ENCODE data around the gene CPN2. TPM values are rescaled to one million over a fixed set of nuclear protein-coding genes. Genes with fewer than 3 reads are reported as not detected.

CPN2 gene
- total and polyA plus RNA-seq, 2 of the 13 experiments (the other 11 are each of a cell fraction or from before 2014, with no cell fraction given), result 26.7 to 27.7 TPM

GRCh38 chr3:194351080-194351672, at the start of gene CPN2 (continued):
- TF ChIP-seq ZNF484 (CRISPR knock-in tag; IDR thresholded peaks at IDR 0.05; ENCODE audit: borderline replicate concordance, low read depth), result no peak
- TF ChIP-seq, protein P1, sequence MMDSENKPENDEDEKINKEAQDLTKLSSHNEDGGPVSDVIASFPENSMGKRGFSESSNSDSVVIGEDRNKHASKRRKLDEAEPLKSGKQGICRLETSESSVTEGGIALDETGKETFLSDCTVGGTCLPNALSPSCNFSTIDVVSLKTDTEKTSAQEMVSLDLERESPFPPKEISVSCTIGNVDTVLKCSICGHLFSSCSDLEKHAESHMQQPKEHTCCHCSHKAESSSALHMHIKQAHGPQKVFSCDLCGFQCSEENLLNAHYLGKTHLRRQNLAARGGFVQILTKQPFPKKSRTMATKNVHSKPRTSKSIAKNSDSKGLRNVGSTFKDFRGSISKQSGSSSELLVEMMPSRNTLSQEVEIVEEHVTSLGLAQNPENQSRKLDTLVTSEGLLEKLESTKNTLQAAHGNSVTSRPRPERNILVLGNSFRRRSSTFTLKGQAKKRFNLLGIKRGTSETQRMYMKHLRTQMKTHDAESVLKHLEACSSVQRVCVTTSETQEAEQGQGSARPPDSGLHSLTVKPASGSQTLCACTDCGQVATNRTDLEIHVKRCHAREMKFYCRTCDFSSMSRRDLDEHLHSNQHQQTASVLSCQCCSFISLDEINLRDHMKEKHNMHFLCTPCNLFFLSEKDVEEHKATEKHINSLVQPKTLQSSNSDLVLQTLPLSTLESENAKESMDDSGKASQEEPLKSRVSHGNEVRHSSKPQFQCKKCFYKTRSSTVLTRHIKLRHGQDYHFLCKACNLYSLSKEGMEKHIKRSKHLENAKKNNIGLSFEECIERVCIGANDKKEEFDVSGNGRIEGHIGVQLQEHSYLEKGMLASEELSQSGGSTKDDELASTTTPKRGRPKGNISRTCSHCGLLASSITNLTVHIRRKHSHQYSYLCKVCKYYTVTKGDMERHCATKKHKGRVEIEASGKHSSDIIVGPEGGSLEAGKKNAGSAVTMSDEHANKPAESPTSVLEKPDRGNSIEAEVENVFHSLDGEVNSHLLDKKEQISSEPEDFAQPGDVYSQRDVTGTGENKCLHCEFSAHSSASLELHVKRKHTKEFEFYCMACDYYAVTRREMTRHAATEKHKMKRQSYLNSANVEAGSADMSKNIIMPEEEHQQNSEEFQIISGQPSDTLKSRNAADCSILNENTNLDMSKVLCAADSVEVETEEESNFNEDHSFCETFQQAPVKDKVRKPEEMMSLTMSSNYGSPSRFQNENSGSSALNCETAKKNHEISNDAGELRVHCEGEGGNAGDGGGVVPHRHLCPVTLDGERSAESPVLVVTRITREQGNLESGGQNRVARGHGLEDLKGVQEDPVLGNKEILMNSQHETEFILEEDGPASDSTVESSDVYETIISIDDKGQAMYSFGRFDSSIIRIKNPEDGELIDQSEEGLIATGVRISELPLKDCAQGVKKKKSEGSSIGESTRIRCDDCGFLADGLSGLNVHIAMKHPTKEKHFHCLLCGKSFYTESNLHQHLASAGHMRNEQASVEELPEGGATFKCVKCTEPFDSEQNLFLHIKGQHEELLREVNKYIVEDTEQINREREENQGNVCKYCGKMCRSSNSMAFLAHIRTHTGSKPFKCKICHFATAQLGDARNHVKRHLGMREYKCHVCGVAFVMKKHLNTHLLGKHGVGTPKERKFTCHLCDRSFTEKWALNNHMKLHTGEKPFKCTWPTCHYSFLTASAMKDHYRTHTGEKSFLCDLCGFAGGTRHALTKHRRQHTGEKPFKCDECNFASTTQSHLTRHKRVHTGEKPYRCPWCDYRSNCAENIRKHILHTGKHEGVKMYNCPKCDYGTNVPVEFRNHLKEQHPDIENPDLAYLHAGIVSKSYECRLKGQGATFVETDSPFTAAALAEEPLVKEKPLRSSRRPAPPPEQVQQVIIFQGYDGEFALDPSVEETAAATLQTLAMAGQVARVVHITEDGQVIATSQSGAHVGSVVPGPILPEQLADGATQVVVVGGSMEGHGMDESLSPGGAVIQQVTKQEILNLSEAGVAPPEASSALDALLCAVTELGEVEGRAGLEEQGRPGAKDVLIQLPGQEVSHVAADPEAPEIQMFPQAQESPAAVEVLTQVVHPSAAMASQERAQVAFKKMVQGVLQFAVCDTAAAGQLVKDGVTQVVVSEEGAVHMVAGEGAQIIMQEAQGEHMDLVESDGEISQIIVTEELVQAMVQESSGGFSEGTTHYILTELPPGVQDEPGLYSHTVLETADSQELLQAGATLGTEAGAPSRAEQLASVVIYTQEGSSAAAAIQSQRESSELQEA (CRISPR knock-in tag; IDR thresholded peaks at IDR 0.05; ENCODE audit: not compliant biosample characterization), result no peak
- TF ChIP-seq, protein P2, sequence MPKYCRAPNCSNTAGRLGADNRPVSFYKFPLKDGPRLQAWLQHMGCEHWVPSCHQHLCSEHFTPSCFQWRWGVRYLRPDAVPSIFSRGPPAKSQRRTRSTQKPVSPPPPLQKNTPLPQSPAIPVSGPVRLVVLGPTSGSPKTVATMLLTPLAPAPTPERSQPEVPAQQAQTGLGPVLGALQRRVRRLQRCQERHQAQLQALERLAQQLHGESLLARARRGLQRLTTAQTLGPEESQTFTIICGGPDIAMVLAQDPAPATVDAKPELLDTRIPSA (CRISPR knock-in tag; IDR thresholded peaks at IDR 0.05; ENCODE audit: borderline replicate concordance), result no peak; the same call in 1 of the 2 replicates
- TF ChIP-seq GTF3A (CRISPR knock-in tag; conservative IDR thresholded peaks at IDR 0.05), result no peak
- TF ChIP-seq TGIF2 (CRISPR knock-in tag; IDR thresholded peaks at IDR 0.05), result no peak
- TF ChIP-seq SMAD3 (CRISPR knock-in tag; IDR thresholded peaks at IDR 0.05), result peak; percentile 57; the same call in 1 of the 2 replicates
- no peak for TF ChIP-seq ETV5 (CRISPR knock-in tag; IDR thresholded peaks at IDR 0.05; ENCODE audit: borderline replicate concordance)
- no peak for TF ChIP-seq TBP (CRISPR knock-in tag; IDR thresholded peaks at IDR 0.05)
- TF ChIP-seq, protein P3, sequence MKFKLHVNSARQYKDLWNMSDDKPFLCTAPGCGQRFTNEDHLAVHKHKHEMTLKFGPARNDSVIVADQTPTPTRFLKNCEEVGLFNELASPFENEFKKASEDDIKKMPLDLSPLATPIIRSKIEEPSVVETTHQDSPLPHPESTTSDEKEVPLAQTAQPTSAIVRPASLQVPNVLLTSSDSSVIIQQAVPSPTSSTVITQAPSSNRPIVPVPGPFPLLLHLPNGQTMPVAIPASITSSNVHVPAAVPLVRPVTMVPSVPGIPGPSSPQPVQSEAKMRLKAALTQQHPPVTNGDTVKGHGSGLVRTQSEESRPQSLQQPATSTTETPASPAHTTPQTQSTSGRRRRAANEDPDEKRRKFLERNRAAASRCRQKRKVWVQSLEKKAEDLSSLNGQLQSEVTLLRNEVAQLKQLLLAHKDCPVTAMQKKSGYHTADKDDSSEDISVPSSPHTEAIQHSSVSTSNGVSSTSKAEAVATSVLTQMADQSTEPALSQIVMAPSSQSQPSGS (CRISPR knock-in tag; IDR thresholded peaks at IDR 0.05), result no peak
- no peak for TF ChIP-seq DNMT3B (CRISPR knock-in tag; conservative IDR thresholded peaks at IDR 0.05)
- TF ChIP-seq ZSCAN20 (CRISPR knock-in tag; IDR thresholded peaks at IDR 0.05; ENCODE audit: borderline replicate concordance), result no peak
- no peak for TF ChIP-seq CREBL2 (CRISPR knock-in tag; IDR thresholded peaks at IDR 0.05; ENCODE audit: borderline replicate concordance)
- TF ChIP-seq ADNP (CRISPR knock-in tag; IDR thresholded peaks at IDR 0.05), result no peak
- no peak for TF ChIP-seq PCBP2 (optimal IDR thresholded peaks at IDR 0.05; ENCODE audit: low read depth, low read length, poor library complexity, severe bottlenecking)
- no peak for TF ChIP-seq RFXANK (CRISPR knock-in tag; IDR thresholded peaks at IDR 0.05)
- TF ChIP-seq ZNF232 (CRISPR knock-in tag; IDR thresholded peaks at IDR 0.05; ENCODE audit: borderline replicate concordance), result peak; percentile 81; the same call in 1 of the 2 replicates
- no peak for TF ChIP-seq HDAC6 (IDR thresholded peaks at IDR 0.05; ENCODE audit: low read depth, low read length)
- 0 out of 2 replicates have a peak, but pooled peaks have one; percentile 46 for TF ChIP-seq SALL2 (CRISPR knock-in tag; IDR thresholded peaks at IDR 0.05)
